Superior temporal gyrus (tissue), 1 donor: Measurements from ENCODE around the gene TFF3.

ENCODE experiments used
- DNase-seq: peaks from one replicate; pipeline ENCODE4 v3.0.0-alpha.2; 2016; ENCODE audit errors: extremely low spot score

The TFF3 gene, protein sequence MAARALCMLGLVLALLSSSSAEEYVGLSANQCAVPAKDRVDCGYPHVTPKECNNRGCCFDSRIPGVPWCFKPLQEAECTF

DNA sequence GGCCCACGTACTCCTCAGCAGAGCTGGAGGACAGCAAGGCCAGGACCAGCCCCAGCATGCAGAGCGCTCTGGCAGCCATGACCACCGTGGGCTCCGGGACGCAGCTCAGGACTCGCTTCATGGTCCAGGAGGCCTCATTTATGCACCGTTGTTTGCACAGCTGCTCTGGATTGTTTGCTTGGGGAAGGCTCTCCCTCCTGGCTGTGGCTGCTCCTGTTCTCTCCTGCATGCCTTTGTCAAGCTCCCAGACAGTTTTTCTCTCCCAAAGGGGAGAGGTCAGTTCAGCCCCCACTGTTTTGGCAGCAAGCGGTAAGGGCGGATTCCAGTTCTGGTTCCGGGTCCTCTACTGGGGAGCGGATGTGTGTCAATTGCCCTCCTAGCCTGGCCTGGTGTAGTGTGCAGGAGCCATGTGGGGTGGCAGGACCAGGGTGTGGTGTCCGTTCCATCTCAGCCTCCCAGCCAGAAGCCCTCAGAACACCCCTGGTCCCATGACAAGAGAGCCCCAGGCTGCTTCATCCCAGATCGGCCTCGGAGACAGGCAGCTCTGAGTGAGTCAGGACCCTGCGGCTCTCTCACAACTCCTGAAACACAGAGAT lies at the start of gene TFF3:
Gene TFF3, minus strand, starts transcription at position 114 of the 596 bp plus-strand sequence. Its CDS starts 35 bp downstream, at position 79.
- no peak for DNase-seq

DNA sequence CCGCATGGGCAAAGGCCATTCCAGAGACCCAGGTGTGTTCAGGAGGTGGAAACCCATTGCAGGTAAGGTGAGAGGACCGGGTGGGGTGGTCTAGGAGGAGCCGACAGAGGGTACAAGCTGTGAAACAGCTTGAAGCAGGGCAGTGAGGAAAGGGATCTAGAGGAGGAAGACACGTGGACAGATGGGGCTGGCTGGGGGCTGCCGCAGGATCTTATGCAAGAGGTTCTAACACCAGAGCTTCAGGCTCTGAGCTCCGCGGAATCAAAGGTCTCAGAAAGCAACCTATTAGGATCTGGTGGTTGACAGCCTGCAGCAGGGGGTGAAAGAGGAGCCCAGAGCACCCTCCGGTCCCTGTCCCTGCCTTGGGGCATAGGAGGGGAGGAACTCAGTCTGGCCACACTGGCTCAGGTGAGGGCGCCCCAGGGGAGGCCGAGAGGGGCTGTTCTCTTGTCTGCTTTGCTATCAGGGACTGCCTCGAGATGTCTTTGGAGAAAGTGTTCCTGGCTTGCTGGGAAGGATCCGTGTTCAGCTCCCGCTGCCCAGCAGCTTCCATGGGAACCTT lies 49.2 kb upstream of the TFF3 start:
- no peak for DNase-seq

GRCh38 chr21:42363312-42363711 lies 48.1 kb upstream of the TFF3 start:
- DNase-seq: no peak

DNA sequence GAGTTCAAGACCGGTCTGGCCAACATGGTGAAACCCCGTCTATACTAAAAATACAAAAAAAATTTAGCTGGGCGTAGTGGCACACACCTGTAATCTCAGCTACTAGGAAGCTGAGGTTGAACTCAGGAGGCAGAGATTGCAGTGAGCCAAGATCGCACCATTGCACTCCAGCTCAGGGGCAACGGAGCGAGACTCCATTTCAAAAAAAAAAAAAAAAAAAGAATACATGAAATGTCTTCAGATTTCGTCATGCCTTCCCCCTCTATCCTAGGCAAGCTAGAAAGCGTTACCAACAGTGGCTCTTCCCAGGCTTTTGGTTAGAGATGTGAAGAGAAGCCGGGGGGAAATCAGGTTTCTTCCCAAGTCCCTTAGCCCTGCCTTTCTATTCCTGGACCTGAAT lies 47.5 kb upstream of the TFF3 start:
- DNase-seq: no peak

- DNase-seq: no peak
Measured at GRCh38 chr21:42362198-42362597, 47.0 kb upstream of the TFF3 start.

GRCh38 chr21:42361286-42361685 lies 46.1 kb upstream of the TFF3 start:
- DNase-seq: no peak

GRCh38 chr21:42360317-42360716 lies 45.1 kb upstream of the TFF3 start:
- no peak for DNase-seq

- no peak for DNase-seq
Measured at GRCh38 chr21:42358937-42359336, 43.7 kb upstream of the TFF3 start.

GRCh38 chr21:42358261-42358660 lies 43.1 kb upstream of the TFF3 start:
- no peak for DNase-seq

- DNase-seq: no peak
Measured at GRCh38 chr21:42357307-42357706, 42.1 kb upstream of the TFF3 start.

GRCh38 chr21:42356650-42357049 lies 41.4 kb upstream of the TFF3 start:
- DNase-seq: no peak

DNA sequence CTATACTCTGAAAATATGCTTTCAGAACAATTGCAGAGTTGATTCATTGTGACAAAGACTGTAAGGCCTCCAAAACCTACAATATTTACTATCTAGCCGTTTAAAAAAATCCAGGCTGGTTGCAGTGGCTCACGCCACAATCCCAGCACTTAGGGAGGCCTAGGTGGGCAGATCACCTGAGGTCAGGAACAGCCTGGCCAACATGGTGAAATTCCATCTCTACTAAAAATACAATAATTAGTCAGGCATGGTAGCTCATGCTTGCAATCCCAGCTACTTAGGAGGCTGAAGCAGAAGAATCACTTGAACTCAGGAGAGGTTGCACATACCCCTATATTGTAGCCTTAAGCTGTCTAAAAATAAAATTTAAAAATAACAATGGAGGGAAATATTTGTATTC lies 40.8 kb upstream of the TFF3 start:
- DNase-seq: no peak

- no peak for DNase-seq
Measured at GRCh38 chr21:42353623-42354022, 38.4 kb upstream of the TFF3 start.

DNA sequence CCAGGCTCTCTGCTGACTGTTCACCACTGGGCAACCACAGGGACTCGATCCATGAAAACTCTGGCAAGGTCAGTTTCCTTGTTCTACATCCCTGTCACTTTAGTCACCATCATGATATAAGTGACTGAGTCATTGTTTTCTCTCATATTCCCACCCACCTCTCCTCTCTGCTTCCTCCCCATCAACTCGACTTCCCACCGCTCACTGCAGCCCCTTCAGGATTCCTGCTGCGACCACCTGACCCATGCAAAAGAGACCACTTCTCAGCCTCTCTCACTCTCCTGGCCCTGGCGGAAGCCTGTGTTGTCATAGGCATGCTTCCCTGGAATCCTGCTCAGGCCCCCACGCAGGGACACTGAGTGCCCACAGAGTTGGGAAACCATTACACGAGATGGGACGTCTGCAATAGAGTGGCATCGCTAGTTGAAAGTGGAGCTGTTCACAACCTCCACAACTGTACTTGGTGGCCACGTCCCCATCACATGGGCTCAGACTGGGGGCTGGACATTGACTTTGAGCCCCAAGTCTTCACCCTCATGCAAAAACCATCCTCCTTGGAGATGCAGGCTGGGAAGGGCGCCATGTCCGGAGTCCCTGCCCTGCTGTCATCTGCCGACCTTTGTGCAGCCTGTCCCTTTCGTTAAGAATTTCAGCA lies 37.4 kb upstream of the TFF3 start:
- no peak for DNase-seq

GRCh38 chr21:42351626-42352440 lies 36.6 kb upstream of the TFF3 start:
- DNase-seq: no peak

DNA sequence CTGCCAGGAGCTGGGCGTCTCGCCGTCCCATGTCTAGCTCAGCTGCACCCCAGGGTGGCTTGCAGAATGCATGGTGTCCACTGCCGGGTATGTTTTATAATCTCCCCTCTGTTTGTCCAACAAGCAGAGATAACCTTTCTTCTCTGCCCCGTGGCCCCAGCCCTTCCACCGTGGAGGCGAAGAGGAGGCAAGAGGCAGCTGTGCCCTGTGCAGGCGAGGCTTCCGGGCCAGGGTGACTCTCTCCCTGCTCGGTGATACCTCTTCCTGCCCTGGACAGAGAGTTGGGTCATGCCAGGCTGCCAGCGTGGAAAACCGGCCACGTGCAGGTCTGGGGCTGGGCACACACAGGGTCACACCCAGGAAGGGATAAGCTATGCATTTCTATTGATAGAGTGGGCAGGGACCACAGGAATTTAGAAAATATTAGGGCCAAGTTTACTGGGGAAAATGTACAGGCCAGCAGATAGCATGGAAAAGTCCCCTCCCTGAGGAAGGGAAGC lies 35.8 kb upstream of the TFF3 start, which contains the start of gene TFF2:
Gene TFF2, minus strand, starts transcription at position 68 of the 500 bp plus-strand sequence. Its CDS starts 37 bp downstream, at position 31.
- no peak for DNase-seq

GRCh38 chr21:42350318-42350910 lies 35.2 kb upstream of the TFF3 start:
- DNase-seq: no peak

DNA sequence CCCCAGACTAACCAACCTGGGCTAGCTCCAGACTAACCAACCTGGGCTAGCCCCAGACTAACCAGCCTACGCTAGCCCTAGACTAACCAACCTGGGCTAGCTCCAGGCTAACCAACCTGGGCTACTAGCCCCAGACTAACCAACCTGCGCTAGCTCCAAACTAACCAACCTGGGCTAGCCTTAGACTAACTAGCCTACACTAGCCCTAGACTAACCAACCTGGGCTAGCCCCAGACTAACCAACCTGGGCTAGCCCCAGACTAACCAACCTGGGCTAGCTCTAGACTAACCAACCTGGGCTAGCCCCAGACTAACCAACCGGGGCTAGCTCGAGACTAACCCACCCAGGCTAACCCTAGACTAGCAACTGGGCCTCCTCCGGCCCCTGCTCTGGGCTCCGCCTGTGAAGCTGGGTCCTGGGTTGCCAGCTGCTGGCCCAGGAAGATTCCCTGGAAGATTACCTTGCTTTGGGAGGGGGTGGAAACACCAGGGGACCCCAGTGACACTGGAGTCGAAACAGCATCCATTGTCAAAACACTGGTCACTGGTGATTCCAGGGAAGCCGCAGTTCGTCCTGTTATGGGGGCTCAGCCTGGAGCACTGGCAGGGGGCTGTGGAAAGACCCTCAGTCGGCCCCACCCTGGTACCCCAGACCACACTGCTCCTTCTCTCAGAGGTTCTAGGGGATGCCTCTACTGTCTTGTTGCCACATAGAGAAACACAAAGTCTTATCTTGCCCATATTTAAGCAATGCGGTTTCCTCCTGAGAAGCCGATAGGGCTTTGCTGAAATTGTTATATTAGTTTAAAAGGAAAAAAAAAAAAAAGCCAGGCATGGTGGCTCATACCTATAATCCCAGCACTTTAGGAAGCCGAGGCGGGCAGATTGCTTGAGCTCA lies 34.5 kb upstream of the TFF3 start:
- DNase-seq: no peak

DNA sequence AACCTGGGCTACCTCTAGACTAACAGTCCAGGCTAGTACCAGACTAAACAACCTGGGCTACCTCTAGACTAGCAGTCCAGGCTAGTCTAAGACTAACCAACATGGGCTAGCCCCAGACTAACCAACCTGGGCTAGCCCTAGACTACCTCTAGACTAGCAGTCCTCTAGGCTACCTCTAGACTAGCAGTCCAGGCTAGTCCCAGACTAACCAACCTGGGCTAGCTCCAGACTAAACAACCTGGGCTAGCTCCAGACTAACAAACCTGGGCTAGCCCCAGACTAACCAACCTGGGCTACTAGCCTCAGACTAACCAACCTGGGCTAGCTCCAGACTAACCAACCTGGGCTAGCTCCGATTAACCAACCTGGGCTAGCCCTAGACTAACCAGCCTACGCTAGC lies 33.6 kb upstream of the TFF3 start:
- no peak for DNase-seq

DNA sequence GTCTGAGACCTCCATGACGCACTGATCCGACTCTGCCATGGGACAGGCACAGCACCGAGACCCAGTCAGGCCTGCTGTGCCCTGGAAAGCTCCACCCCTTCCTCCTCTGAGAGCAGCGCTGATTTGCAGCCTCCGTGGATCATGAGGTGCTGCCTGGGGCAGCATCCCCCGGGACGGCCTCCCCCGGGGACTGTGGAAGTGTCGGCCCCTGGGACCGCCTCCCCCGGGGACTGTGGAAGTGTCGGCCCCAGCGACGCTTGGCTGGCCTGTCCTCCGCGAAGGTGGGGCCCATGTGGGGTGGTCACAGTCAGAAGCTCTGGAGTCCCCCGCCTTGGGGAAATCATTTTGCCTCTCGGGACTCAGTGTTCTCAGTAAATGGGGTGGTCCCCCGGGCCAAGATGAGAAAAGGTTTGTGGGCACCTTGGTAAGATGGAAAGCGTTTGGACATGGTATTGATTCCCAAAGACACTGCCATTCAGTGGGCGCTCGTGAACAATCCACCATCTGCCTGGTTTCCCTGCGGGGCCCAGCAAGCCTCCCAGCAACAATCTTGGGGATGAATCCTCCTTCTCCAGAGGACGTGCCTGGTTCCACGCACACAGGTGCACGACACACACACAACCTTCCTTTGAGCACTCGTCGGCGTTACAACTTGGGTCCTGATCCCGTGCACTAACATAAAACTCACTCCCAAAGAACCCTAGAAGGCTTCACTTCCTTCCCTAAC lies 32.6 kb upstream of the TFF3 start:
- no peak for DNase-seq
